Measurements from ENCODE around the gene APH1B. TPM values are rescaled to one million over a fixed set of nuclear protein-coding genes. Genes with fewer than 3 reads are reported as not detected.

Gene APH1B
- total and polyA plus RNA-seq, 2 of the 4 experiments (the other 2 are of a cell fraction), result 7.0 to 7.7 TPM

GRCh38 chr15:63334821-63335220 lies 57.4 kb downstream of the APH1B start:
- no peaks in the 10 kb centered on the region for H3K27me3 ChIP-seq (ENCODE audit: control insufficient read depth, insufficient read depth, low read length)
- H2AFZ ChIP-seq (replicated peaks; ENCODE audit: low read length, poor library complexity), result no peak overlapping the region
- H4K5ac ChIP-seq (ENCODE audit: low read depth, low read length), result no peak overlapping the region
- ATAC-seq (ENCODE audit: low read depth), result no peak
- CTCF ChIA-PET, result no interaction called here
- no peak overlapping the region for H2AK5ac ChIP-seq (ENCODE audit: low read depth, low read length)
- H3K9me3 ChIP-seq (ENCODE audit: control insufficient read depth, insufficient read depth, low read length), result no peaks in the 10 kb centered on the region
- H3K18ac ChIP-seq (ENCODE audit: low read depth, low read length), result no peak overlapping the region
- no peak overlapping the region for H3K4ac ChIP-seq (ENCODE audit: low read depth, low read length)
- no peaks in the 10 kb centered on the region for H3K79me1 ChIP-seq (ENCODE audit: low read depth in 1 of 2, low read length in 2 of 2)
- peaks cover 15% of the 10 kb centered on the region for H3K4me1 ChIP-seq (ENCODE audit: control insufficient read depth, insufficient read depth, low read length)
- H2BK15ac ChIP-seq (ENCODE audit: low read depth, low read length), result no peak overlapping the region
- no peak overlapping the region for H3K4me3 ChIP-seq (ENCODE audit: insufficient read depth, low read depth, low read length)
- no peak overlapping the region for H3K9ac ChIP-seq (ENCODE audit: low read depth, low read length)
- no peak for DNase-seq
- dilution Hi-C loops (cut with HindIII; ENCODE audit: low sequenced_read_pairs, unreplicated experiment) (no loop called here), in situ Hi-C loops (cut with MboI; ENCODE audit: low sequenced_read_pairs) (no loop called here), intact Hi-C loops (cut with micrococcal nuclease) (no loop called here)
- BruUV-seq (replicated peaks), result no TSS peak
- peaks cover 15% of the 10 kb centered on the region; the same call in 1 of the 2 replicates for H3K9me1 ChIP-seq (ENCODE audit: insufficient read depth, low read length)
- no peak overlapping the region for H3K56ac ChIP-seq (ENCODE audit: extremely low read depth, insufficient read depth, low read length)
- no peaks in the 10 kb centered on the region for H4K20me1 ChIP-seq (ENCODE audit: insufficient read depth, low read length)
- no peak overlapping the region for H2BK120ac ChIP-seq (ENCODE audit: low read depth, low read length)
- no peak overlapping the region for H2AK9ac ChIP-seq (replicated peaks; ENCODE audit: low read depth, low read length, poor library complexity)
- H3K36me3 ChIP-seq (ENCODE audit: control insufficient read depth, insufficient read depth, low read length), result no peaks in the 10 kb centered on the region
- H3K4me2 ChIP-seq (ENCODE audit: low read depth, low read length), result no peak overlapping the region
- no peak overlapping the region for H4K8ac ChIP-seq (ENCODE audit: low read depth in 2 of 2, low read length in 2 of 2)
- TF ChIP-seq, protein P1, sequence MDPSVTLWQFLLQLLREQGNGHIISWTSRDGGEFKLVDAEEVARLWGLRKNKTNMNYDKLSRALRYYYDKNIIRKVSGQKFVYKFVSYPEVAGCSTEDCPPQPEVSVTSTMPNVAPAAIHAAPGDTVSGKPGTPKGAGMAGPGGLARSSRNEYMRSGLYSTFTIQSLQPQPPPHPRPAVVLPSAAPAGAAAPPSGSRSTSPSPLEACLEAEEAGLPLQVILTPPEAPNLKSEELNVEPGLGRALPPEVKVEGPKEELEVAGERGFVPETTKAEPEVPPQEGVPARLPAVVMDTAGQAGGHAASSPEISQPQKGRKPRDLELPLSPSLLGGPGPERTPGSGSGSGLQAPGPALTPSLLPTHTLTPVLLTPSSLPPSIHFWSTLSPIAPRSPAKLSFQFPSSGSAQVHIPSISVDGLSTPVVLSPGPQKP (IDR thresholded peaks at IDR 0.05; ENCODE audit: borderline replicate concordance, low read depth, low read length), result no peak
- TF ChIP-seq MAFK (IDR thresholded peaks at IDR 0.05; ENCODE audit: low read depth, low read length) (no peak), CHD1 (IDR thresholded peaks at IDR 0.05; ENCODE audit: low read depth, low read length) (no peak), SMC3 (IDR thresholded peaks at IDR 0.05; ENCODE audit: low read depth, low read length) (no peak), RCOR1 (IDR thresholded peaks at IDR 0.05; ENCODE audit: insufficient replicate concordance, low read length) (no peak), CEBPB (IDR thresholded peaks at IDR 0.05; ENCODE audit: low read depth, low read length) (no peak), MAZ (IDR thresholded peaks at IDR 0.05; ENCODE audit: borderline replicate concordance, low read depth, low read length) (no peak), RAD21 (IDR thresholded peaks at IDR 0.05; ENCODE audit: low read length) (no peak), FOS (IDR thresholded peaks at IDR 0.05; ENCODE audit: low read depth, low read length) (no peak), POLR2A (IDR thresholded peaks at IDR 0.05; ENCODE audit: low read depth, low read length) (no peak)
- TF ChIP-seq, protein P2, sequence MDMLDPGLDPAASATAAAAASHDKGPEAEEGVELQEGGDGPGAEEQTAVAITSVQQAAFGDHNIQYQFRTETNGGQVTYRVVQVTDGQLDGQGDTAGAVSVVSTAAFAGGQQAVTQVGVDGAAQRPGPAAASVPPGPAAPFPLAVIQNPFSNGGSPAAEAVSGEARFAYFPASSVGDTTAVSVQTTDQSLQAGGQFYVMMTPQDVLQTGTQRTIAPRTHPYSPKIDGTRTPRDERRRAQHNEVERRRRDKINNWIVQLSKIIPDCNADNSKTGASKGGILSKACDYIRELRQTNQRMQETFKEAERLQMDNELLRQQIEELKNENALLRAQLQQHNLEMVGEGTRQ (IDR thresholded peaks at IDR 0.05; ENCODE audit: low read depth, low read length), result no peak
- H4K91ac ChIP-seq (ENCODE audit: insufficient read depth, low read depth, low read length), result no peak overlapping the region
- no peak overlapping the region for H2BK20ac ChIP-seq (ENCODE audit: low read depth, low read length)
- POLR2A ChIA-PET (ENCODE audit: unreplicated experiment), result no interaction called here
- no peak overlapping the region for H2BK5ac ChIP-seq (ENCODE audit: low read depth, low read length, poor library complexity, severe bottlenecking)
- H3K27ac ChIP-seq (ENCODE audit: insufficient read depth, low read length), result no peak overlapping the region
- WGBS, 2 experiments (ENCODE audit: extremely low coverage in 2 of 2, insufficient read length in 1 of 2), result no CpG with 5 or more reads among the region's 2 CpGs
- no peak overlapping the region for H3K23ac ChIP-seq (ENCODE audit: low read depth, low read length)
- H3K14ac ChIP-seq (replicated peaks; ENCODE audit: low read depth, low read length), result no peak overlapping the region

Measured in IMR-90 (cell line).